Fibroblast of peridontal ligament (primary cell): ENCODE data around the gene TBC1D14.

Experiments
- DNase-seq: peaks from one replicate; pipeline ENCODE4 v3.0.0-alpha.2; 2010; ENCODE audit errors: extremely low read depth

TBC1D14 gene

DNA sequence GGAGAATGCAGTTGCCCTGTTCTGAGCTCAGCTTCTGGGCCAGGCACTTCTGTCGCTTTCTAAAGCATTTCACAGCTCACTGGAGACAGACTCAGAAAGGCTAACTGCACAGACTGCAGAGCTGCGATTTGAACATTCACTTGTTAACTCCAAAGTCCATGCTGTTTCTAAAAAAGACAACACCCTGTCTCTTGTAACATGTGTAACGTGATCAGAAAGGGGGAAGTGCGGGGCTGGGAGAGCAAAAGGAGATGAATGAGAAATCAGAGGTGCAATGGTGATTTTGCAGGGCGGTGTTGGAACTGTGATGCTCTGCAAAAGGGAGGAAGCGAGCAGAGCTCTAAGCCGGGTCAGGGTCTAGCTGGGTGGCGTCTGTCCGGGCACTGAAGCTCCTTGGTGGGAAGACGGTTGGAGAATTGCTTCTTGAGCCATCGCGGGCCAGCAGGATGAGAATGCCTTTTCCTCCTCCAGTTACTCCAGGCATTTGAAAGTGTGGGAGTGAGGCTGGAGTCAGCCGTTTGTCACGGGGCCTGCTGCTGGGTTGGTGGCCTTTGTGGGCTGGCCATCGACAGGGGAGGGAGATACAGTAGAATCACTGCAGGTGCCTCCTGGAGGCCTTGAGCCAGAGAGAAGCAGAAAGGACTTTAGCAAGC, 20.3 kb downstream of the TBC1D14 start:
- DNase-seq, result no peak

DNA sequence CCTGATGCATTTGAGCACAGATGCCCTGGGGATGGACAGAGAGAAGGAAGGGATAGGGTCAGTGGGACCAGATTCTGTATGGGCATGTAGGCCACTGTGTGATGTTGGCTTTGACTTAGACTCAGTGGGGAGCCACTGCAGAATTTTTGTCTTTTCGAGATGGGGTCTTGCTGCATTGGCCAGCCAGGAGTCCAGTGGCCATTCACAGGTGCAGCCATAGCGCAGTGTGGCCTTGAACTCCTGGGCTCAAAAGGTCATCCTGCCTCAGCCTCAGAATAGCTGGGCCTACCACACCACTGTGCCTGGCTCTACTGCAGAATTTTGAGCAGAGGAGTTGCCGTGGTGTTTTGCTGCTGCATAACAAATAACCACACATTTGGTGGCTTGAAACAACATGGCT, 22.8 kb downstream of the TBC1D14 start:
- no peak for DNase-seq

GRCh38 chr4:6932918-6933317, 23.3 kb downstream of the TBC1D14 start:
- no peak for DNase-seq

DNA sequence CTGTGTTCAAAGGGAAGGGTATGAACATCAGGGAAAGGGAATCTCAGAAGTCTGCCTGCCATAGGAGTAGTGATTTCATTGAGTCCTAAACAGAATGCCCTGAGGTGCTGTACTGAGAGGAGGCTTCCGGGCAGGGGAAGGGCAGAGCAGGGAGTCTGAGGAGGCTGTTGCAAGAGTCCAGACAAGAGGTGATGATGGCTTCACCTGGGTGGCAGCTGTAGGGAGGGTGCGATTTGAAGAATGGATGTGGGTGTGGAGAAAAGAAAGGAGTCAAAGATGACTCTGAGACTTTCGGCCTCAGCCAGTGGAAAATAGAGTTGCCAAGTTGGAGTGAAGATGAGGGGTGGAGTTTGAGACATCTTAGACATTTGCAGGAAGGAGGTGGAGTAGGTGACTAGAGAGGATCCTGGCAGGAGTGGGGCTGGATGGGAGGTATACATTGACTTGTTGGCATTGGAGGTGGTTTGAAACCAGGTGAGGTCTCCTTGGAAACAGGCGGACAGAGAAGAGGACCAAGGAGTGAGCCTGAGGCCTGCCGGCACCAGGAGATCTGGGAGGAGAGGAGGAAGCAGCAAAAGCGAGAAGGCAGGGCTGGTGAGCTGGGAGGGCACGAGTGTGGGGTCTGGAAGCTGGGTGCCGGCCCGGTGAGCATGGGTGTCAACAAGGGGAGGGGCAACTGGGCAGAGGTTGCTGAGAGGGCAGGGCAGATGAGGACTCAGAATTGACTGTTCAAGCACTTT, 24.2 kb downstream of the TBC1D14 start:
- DNase-seq, result no peak

DNA sequence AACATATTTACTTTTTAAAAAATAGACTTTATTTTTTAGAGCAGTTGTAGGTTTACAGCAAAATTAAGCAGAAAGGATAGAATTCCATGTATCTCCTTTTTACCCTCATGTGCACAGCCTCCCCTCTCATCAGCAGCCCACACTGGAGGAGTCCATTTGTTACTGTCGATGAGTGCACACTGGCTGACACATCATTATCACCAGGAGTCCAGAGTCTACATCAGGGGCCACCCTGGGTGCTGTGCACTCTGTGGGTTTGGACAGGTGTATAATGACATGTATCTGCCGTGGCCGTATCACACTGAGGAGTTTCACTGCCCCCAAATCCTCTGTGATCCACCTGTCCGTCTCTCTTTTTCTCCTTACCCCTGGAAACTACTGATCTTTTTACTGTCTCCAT, 26.3 kb downstream of the TBC1D14 start:
- no peak for DNase-seq

GRCh38 chr4:6937201-6937600, 27.6 kb downstream of the TBC1D14 start:
- no peak for DNase-seq

DNA sequence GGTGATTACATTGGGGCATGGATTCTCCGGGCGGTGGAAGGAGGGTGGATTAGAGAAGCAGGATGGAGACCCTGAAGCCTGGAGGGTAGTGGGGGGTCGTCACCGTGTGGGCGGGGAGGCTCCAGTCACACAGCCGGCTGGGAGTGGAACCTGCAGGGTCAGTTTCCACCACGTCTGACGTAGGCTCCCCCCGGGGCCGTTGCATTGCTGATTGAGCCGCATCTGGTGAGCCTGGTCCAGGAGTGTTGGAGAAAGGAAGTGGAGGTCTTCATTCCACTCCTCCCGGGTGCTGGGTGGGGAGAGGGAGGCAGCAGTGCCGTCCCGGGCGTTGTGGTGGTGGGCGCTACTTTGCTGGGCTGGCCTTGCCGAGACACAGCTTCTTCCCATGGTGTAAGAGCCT, 28.1 kb downstream of the TBC1D14 start:
- DNase-seq, result no peak

DNA sequence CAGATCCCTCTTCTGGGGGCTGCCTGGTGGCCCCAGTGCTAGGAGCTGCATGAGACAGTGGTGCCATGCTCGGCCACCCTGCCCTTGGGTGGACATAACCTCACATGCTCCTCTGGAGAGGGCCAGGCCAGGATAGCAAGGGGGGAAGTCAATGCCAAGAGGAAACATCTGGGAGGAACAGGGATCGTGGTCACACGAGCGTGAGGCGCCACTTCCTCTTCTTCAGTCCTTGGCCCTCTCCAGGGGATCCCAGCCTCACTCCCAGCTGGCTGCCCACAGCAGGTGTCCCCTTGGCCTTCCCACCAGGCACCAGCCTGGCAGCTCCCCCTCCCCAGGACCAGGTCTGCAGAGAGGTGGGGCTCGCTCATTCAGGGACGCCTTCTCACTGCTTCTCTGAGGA, 28.6 kb downstream of the TBC1D14 start:
- no peak for DNase-seq

- DNase-seq, result no peak
Measured at GRCh38 chr4:6938647-6939271, 29.1 kb downstream of the TBC1D14 start.

GRCh38 chr4:6939761-6940743, 30.4 kb downstream of the TBC1D14 start:
- DNase-seq, result no peak

GRCh38 chr4:6940744-6941137, 31.1 kb downstream of the TBC1D14 start:
- no peak for DNase-seq

- no peak for DNase-seq
Measured at GRCh38 chr4:6941796-6942195, 32.2 kb downstream of the TBC1D14 start.

DNA sequence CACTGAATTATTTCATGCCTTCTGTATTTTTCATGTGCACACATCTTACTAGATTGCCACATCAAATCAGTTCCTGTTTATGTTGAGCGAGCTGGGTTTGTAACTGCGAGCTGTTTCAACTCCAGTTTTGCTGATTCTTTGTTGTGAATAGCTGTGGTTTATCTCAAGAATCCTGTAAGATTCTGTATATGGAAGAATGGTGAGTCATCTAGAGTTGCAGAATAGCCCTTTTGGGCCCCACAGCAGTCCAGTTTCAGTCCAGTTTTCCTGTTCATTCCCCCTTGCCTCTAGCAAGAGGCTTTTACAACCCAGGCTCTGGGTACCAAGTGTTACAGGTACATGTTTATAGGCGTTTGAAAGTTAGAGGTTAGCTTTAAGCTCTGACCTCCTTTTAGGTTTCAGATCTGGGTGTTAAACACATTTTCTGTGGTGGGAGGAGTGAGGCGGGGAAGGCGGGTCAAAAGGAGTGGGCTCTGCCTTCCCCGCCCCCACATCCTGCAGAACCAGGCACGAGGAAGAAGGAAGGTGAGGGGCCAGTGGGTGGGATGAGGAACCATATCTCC, 32.7 kb downstream of the TBC1D14 start:
- DNase-seq, result peak; percentile 99

GRCh38 chr4:6943012-6943884, 33.6 kb downstream of the TBC1D14 start:
- no peak for DNase-seq

DNA sequence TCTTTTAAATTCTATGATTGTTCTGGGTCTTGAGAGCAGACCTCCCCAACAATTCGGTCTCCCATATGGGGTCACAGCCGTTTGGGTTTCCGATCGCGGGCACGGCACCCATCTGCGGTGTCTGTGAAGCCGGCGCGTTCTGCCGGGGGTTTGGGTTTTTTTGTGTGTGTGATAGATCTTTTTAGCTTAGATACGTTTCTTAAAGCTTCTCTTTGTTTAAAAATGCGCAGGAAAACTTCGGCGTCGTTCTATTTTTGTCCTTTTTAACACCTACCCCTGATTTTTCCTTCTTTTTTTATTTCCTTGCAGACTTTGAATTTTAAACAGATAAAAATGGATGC, 34.2 kb downstream of the TBC1D14 start:
- no peak for DNase-seq

GRCh38 chr4:6944301-6945051, 34.9 kb downstream of the TBC1D14 start:
- no peak for DNase-seq

DNA sequence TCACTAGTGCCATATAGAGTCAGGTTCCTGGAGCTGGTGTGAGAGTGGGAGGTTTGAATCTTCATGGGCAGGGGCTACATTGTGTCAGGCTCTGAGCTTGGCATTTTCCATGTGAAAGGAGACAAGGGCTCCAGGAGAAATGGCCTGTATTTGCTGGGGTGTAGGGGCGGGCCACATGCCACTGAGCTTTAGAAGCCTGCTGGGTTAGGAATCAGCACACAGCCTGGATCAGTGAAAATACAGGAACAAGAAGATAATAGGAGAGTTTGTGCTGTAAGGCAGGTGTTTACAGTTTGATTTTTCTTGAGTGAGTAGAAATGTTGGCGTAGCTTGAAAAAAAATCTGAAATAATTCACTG, 35.4 kb downstream of the TBC1D14 start:
- no peak for DNase-seq

- no peak for DNase-seq
Measured at GRCh38 chr4:6946497-6946896, 36.9 kb downstream of the TBC1D14 start.

DNA sequence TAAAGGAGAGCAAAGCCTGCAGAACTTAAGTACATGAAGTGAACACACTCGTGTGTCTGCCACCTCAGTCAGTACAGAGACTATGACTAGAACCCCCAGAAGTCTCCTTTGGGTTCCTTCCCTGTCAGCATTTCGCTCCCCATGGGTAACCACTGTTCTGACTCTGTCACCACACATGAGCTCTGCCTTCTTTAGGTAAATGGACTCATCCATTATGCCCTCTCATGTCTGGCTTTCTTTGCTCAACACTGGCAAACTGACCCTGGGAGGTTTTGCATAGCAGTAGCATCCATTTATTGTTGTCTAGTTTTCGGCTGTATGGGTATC, 38.5 kb downstream of the TBC1D14 start:
- no peak for DNase-seq

GRCh38 chr4:6951880-6952381, 42.3 kb downstream of the TBC1D14 start:
- no peak for DNase-seq
